Cardiac septum (tissue), 1 donor: ENCODE data around the gene KLF9. TPM values are rescaled to one million over a fixed set of nuclear protein-coding genes. Genes with fewer than 3 reads are reported as not detected.
"Not testable (repeated sequence)": the region's sequence is repeated elsewhere in the genome, so short reads cannot be mapped to it uniquely, and the experiment has no call there.

Source experiments
- DNase-seq: peaks from one replicate; pipeline ENCODE4 v3.0.0-alpha.2; 2020; ENCODE audit warnings: low spot score
- intact Hi-C: fragments of 100-400 bp; cut with DNase I; formaldehyde crosslinking; loops from one replicate; pipeline ENCODE4 v1.14.0; 2022
- total RNA-seq: library from RNA; stranded (reverse); fragmentation: NEBNext Ultra II Directional; extraction: Animal tissue kit (Norgen Biotek cat#: 25700); gene quantifications from one replicate; pipeline ENCODE4 v1.2.1, GENCODE V29; 2021
- donor health status: DM: no; HTN: no; CAD: no.

Gene KLF9
- total RNA-seq, 1 donor from 2014 or later, result 19.0 TPM

GRCh38 chr9:70409280-70409679 is 5.2 kb downstream of the KLF9 start:
- no peak for DNase-seq
- intact Hi-C loops, result no loop called here

GRCh38 chr9:70408393-70409040 is 5.9 kb downstream of the KLF9 start:
- no peak for DNase-seq
- intact Hi-C loops, result no loop called here

- DNase-seq, result no peak
- intact Hi-C loops, result no loop called here
Measured at GRCh38 chr9:70407081-70407503, 7.4 kb downstream of the KLF9 start.

GRCh38 chr9:70406434-70406862 is 8.0 kb downstream of the KLF9 start:
- intact Hi-C loops, result no loop called here

GRCh38 chr9:70405808-70406433 is 8.5 kb downstream of the KLF9 start:
- no peak for DNase-seq
- intact Hi-C loops, result no loop called here

More at GRCh38 chr9:70406434-70406862, 8.0 kb downstream of the KLF9 start:
- no peak for DNase-seq

GRCh38 chr9:70404261-70404660 is 10.2 kb downstream of the KLF9 start:
- intact Hi-C loops, result no loop called here
- DNase-seq, result no peak

- intact Hi-C loops, result no loop called here
- no peak for DNase-seq
Measured at GRCh38 chr9:70403618-70404025, 10.8 kb downstream of the KLF9 start.

- no peak for DNase-seq
- intact Hi-C loops, result no loop called here
Measured at GRCh38 chr9:70403166-70403565, 11.3 kb downstream of the KLF9 start.

- intact Hi-C loops, result no loop called here
- no peak for DNase-seq
Measured at GRCh38 chr9:70402213-70402612, 12.2 kb downstream of the KLF9 start.

- intact Hi-C loops, DNase-seq: not testable (repeated sequence)
Measured at GRCh38 chr9:70401241-70401640, 13.2 kb downstream of the KLF9 start.

- intact Hi-C loops, result no loop called here
- no peak for DNase-seq
Measured at GRCh38 chr9:70400107-70400892, 14.2 kb downstream of the KLF9 start.

- DNase-seq, result no peak
- intact Hi-C loops, result no loop called here
Measured at GRCh38 chr9:70399141-70399540, 15.3 kb downstream of the KLF9 start.

- intact Hi-C loops, result no loop called here
- DNase-seq, result no peak
Measured at GRCh38 chr9:70398145-70398556, 16.3 kb downstream of the KLF9 start.

- intact Hi-C loops, result no loop called here
- DNase-seq, result no peak
Measured at GRCh38 chr9:70395652-70396051, 18.8 kb downstream of the KLF9 start.

GRCh38 chr9:70392850-70393249 is 21.6 kb downstream of the KLF9 start:
- intact Hi-C loops, result no loop called here
- no peak for DNase-seq

GRCh38 chr9:70392189-70392588 is 22.3 kb downstream of the KLF9 start:
- DNase-seq, result no peak
- intact Hi-C loops, result no loop called here

GRCh38 chr9:70390933-70391341 is 23.5 kb downstream of the KLF9 start:
- intact Hi-C loops, result no loop called here
- no peak for DNase-seq

- intact Hi-C loops, result loop anchor here (5.0 kb wide), 1 partner anchor 37 kb away; no protein-coding TSS in a partner anchor
- no peak for DNase-seq
Measured at GRCh38 chr9:70389621-70390266, 24.7 kb downstream of the KLF9 start.

- no peak for DNase-seq
- intact Hi-C loops, result loop anchor here (5.0 kb wide), 1 partner anchor 37 kb away; no protein-coding TSS in a partner anchor
Measured at GRCh38 chr9:70389188-70389587, 25.3 kb downstream of the KLF9 start.

GRCh38 chr9:70387663-70388062 is 26.8 kb downstream of the KLF9 start:
- intact Hi-C loops, result loop anchor here (5.0 kb wide), 1 partner anchor 35 kb away; no protein-coding TSS in a partner anchor
- no peak for DNase-seq
